Fibroblast of pulmonary artery (primary cell): ENCODE data around the gene PRR36.

Experiments
- DNase-seq: peaks from one replicate; pipeline ENCODE4 v3.0.0-alpha.2; 2010; ENCODE audit warnings: low read depth
- H3K4me3 ChIP-seq: replicated peaks from 2 replicates; pipeline ENCODE4 v1.5.1; 2011; ENCODE audit warnings: low read depth, mild to moderate bottlenecking, control low read depth, low read length, moderate library complexity
- TF ChIP-seq, protein P1 (sequence below): IDR thresholded peaks from 2 replicates; pipeline ENCODE4 v1.5.1; 2011; ENCODE audit warnings: mild to moderate bottlenecking, control low read depth, low read length, inconsistent platforms; ENCODE audit errors: missing control alignments

Gene PRR36

GRCh38 chr19:7874076-7874896 is at the start of gene PRR36:
TSS of gene PRR36 (minus strand) at chr19:7874390. CDS start at chr19:7873689, 701 bp downstream.
- H3K4me3 ChIP-seq = no peak within 1 kb of the TSS
- TF ChIP-seq, protein P1, sequence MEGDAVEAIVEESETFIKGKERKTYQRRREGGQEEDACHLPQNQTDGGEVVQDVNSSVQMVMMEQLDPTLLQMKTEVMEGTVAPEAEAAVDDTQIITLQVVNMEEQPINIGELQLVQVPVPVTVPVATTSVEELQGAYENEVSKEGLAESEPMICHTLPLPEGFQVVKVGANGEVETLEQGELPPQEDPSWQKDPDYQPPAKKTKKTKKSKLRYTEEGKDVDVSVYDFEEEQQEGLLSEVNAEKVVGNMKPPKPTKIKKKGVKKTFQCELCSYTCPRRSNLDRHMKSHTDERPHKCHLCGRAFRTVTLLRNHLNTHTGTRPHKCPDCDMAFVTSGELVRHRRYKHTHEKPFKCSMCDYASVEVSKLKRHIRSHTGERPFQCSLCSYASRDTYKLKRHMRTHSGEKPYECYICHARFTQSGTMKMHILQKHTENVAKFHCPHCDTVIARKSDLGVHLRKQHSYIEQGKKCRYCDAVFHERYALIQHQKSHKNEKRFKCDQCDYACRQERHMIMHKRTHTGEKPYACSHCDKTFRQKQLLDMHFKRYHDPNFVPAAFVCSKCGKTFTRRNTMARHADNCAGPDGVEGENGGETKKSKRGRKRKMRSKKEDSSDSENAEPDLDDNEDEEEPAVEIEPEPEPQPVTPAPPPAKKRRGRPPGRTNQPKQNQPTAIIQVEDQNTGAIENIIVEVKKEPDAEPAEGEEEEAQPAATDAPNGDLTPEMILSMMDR = no peak
- DNase-seq = no peak

DNA sequence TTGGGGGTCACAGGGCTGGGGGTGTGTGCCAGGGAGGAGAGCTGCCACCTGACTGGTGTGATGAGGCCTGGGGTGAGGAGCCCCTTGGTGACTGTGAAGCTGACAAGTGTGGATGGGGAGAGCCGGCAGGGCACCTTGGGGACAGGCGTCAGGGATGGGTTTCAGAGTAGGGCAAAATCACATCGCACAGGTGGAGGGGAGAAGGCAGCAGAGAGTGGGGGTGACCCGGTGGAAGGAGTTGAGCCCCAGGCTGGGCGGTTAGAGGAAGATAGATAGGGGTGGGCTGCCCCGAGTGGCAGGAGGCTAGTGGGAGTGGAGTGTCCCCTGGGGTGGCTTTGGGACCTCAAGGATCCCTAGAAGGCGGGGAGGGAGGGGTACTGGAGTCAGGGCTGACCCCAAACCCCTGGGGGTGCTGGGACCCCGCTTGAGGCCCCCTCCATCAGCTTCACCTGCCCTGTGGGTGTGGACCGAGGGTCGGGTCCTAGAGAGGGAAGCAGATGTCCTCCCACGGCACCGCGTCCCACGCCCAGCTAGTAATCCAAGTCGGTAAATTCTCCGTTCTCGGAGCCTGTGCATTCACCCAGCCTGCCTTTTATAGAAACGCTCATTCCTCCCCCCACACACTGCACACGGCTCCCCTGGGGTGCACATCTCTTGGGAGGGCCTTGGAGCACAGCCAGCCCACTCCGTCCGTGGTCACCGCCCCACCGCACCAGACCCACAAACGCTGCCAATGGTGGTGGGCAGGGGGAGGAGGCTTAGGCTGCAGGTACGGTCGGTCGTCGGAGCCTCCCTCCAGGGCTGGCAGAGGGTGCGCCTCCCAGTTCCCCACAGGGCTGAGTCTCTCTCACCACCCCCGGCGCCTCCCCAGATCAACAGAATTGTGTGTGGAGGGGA is 49.4 kb upstream of the PRR36 start:
- no peak for DNase-seq
- TF ChIP-seq, protein P1 = no peak
- no peak overlapping the region for H3K4me3 ChIP-seq

GRCh38 chr19:7922836-7923195 is 48.6 kb upstream of the PRR36 start:
- TF ChIP-seq, protein P1 = no peak
- no peak for DNase-seq
- H3K4me3 ChIP-seq = no peak overlapping the region

DNA sequence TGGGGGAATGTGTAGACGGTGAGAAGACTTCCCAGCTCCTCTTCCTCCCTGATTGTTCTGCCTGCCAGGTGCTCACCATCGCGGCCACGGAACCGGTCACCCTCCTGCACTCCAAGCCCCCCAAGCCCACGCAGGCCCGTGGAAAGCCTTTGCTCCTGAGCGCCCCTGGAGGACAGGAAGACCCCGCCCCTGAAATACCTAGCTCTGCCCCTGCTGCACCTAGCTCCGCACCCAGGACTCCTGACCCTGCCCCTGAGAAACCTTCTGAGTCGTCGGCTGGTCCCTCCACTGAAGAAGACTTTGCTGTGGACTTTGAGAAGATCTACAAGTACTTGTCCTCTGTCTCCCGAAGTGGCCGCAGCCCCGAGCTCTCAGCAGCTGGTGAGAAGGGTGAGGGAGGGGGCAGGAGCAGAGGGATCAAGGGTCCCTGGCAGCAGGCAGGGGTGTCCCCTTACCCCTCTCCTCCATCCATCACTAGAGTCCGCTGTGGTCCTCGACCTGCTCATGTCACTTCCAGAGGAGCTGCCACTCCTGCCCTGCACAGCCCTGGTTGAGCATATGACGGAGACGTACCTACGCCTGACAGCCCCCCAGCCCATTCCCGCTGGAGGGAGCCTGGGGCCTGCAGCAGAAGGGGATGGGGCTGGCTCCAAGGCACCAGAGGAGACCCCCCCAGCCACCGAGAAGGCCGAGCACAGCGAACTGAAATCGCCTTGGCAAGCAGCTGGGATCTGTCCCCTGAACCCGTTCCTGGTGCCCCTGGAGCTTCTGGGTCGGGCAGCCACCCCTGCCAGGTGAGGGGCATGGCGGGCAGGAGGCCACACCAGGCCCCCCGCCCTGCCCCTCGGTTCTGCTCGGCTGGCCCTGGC is 48.0 kb upstream of the PRR36 start:
- TF ChIP-seq, protein P1 = no peak
- DNase-seq = no peak
- H3K4me3 ChIP-seq = peak overlapping the region; percentile 64

- H3K4me3 ChIP-seq = peak overlapping the region; percentile 64
- TF ChIP-seq, protein P1 = no peak
- no peak for DNase-seq
These were observed 47.2 kb upstream of the PRR36 start for GRCh38 chr19:7921302-7921966.

- peak; percentile 98 for DNase-seq
- peak overlapping the region; percentile 68 for H3K4me3 ChIP-seq
- TF ChIP-seq, protein P1 = no peak
These were observed 46.5 kb upstream of the PRR36 start for GRCh38 chr19:7920519-7921301.
